Measurements from ENCODE around the gene FAAP20. TPM values are rescaled to one million over a fixed set of nuclear protein-coding genes. Genes with fewer than 3 reads are reported as not detected.

FAAP20 gene
- total and polyA plus RNA-seq, 9 of the 15 experiments (the other 6 are each of a cell fraction or from before 2014, with no cell fraction given), result 0.58 to 143 (median 9.9) TPM

DNA sequence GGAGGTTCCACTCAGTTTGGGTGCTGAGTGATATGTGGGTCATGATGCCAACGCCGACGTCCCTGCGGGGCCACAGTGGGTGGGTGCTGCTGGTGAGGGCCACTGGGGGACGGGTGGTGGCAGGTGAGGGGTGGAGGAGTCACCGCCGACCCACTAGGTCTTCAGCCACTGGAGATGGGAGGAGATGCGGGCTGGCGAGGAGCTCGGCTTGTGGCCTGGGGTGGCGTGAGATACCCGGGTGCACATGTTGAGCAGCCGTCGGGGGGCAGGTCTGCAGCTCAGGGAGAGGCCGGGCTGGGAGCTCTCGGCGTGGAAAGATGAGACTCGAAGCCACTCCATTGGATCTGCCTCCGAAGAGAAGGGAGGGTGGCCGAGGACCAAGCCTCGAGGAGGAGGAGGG, 40.5 kb downstream of the FAAP20 start (continued):
- TF ChIP-seq, protein P1, sequence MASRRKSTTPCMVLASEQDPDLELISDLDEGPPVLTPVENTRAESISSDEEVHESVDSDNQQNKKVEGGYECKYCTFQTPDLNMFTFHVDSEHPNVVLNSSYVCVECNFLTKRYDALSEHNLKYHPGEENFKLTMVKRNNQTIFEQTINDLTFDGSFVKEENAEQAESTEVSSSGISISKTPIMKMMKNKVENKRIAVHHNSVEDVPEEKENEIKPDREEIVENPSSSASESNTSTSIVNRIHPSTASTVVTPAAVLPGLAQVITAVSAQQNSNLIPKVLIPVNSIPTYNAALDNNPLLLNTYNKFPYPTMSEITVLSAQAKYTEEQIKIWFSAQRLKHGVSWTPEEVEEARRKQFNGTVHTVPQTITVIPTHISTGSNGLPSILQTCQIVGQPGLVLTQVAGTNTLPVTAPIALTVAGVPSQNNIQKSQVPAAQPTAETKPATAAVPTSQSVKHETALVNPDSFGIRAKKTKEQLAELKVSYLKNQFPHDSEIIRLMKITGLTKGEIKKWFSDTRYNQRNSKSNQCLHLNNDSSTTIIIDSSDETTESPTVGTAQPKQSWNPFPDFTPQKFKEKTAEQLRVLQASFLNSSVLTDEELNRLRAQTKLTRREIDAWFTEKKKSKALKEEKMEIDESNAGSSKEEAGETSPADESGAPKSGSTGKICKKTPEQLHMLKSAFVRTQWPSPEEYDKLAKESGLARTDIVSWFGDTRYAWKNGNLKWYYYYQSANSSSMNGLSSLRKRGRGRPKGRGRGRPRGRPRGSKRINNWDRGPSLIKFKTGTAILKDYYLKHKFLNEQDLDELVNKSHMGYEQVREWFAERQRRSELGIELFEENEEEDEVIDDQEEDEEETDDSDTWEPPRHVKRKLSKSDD (conservative IDR thresholded peaks at IDR 0.05; ENCODE audit: low read length), result no peak
- TF ChIP-seq, protein P2, sequence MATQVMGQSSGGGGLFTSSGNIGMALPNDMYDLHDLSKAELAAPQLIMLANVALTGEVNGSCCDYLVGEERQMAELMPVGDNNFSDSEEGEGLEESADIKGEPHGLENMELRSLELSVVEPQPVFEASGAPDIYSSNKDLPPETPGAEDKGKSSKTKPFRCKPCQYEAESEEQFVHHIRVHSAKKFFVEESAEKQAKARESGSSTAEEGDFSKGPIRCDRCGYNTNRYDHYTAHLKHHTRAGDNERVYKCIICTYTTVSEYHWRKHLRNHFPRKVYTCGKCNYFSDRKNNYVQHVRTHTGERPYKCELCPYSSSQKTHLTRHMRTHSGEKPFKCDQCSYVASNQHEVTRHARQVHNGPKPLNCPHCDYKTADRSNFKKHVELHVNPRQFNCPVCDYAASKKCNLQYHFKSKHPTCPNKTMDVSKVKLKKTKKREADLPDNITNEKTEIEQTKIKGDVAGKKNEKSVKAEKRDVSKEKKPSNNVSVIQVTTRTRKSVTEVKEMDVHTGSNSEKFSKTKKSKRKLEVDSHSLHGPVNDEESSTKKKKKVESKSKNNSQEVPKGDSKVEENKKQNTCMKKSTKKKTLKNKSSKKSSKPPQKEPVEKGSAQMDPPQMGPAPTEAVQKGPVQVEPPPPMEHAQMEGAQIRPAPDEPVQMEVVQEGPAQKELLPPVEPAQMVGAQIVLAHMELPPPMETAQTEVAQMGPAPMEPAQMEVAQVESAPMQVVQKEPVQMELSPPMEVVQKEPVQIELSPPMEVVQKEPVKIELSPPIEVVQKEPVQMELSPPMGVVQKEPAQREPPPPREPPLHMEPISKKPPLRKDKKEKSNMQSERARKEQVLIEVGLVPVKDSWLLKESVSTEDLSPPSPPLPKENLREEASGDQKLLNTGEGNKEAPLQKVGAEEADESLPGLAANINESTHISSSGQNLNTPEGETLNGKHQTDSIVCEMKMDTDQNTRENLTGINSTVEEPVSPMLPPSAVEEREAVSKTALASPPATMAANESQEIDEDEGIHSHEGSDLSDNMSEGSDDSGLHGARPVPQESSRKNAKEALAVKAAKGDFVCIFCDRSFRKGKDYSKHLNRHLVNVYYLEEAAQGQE (IDR thresholded peaks at IDR 0.05; ENCODE audit: borderline replicate concordance), result no peak
- TF ChIP-seq, protein P2 (CRISPR knock-in tag; IDR thresholded peaks at IDR 0.05; ENCODE audit: low read depth), result no peak
- TF ChIP-seq KHSRP (IDR thresholded peaks at IDR 0.05) (no peak), ZNF263 (CRISPR knock-in tag; IDR thresholded peaks at IDR 0.05; ENCODE audit: borderline replicate concordance) (no peak), ELF1 (tag; IDR thresholded peaks at IDR 0.05) (no peak)
- TF ChIP-seq, protein P3, sequence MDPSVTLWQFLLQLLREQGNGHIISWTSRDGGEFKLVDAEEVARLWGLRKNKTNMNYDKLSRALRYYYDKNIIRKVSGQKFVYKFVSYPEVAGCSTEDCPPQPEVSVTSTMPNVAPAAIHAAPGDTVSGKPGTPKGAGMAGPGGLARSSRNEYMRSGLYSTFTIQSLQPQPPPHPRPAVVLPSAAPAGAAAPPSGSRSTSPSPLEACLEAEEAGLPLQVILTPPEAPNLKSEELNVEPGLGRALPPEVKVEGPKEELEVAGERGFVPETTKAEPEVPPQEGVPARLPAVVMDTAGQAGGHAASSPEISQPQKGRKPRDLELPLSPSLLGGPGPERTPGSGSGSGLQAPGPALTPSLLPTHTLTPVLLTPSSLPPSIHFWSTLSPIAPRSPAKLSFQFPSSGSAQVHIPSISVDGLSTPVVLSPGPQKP (CRISPR knock-in tag; IDR thresholded peaks at IDR 0.05), result no peak
- TF ChIP-seq, protein P4, sequence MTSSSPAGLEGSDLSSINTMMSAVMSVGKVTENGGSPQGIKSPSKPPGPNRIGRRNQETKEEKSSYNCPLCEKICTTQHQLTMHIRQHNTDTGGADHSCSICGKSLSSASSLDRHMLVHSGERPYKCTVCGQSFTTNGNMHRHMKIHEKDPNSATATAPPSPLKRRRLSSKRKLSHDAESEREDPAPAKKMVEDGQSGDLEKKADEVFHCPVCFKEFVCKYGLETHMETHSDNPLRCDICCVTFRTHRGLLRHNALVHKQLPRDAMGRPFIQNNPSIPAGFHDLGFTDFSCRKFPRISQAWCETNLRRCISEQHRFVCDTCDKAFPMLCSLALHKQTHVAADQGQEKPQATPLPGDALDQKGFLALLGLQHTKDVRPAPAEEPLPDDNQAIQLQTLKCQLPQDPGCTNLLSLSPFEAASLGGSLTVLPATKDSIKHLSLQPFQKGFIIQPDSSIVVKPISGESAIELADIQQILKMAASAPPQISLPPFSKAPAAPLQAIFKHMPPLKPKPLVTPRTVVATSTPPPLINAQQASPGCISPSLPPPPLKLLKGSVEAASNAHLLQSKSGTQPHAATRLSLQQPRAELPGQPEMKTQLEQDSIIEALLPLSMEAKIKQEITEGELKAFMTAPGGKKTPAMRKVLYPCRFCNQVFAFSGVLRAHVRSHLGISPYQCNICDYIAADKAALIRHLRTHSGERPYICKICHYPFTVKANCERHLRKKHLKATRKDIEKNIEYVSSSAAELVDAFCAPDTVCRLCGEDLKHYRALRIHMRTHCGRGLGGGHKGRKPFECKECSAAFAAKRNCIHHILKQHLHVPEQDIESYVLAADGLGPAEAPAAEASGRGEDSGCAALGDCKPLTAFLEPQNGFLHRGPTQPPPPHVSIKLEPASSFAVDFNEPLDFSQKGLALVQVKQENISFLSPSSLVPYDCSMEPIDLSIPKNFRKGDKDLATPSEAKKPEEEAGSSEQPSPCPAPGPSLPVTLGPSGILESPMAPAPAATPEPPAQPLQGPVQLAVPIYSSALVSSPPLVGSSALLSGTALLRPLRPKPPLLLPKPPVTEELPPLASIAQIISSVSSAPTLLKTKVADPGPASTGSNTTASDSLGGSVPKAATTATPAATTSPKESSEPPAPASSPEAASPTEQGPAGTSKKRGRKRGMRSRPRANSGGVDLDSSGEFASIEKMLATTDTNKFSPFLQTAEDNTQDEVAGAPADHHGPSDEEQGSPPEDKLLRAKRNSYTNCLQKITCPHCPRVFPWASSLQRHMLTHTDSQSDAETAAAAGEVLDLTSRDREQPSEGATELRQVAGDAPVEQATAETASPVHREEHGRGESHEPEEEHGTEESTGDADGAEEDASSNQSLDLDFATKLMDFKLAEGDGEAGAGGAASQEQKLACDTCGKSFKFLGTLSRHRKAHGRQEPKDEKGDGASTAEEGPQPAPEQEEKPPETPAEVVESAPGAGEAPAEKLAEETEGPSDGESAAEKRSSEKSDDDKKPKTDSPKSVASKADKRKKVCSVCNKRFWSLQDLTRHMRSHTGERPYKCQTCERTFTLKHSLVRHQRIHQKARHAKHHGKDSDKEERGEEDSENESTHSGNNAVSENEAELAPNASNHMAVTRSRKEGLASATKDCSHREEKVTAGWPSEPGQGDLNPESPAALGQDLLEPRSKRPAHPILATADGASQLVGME (CRISPR knock-in tag; IDR thresholded peaks at IDR 0.05), result no peak
- TF ChIP-seq, protein P5, sequence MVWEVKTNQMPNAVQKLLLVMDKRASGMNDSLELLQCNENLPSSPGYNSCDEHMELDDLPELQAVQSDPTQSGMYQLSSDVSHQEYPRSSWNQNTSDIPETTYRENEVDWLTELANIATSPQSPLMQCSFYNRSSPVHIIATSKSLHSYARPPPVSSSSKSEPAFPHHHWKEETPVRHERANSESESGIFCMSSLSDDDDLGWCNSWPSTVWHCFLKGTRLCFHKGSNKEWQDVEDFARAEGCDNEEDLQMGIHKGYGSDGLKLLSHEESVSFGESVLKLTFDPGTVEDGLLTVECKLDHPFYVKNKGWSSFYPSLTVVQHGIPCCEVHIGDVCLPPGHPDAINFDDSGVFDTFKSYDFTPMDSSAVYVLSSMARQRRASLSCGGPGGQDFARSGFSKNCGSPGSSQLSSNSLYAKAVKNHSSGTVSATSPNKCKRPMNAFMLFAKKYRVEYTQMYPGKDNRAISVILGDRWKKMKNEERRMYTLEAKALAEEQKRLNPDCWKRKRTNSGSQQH (CRISPR knock-in tag; IDR thresholded peaks at IDR 0.05), result no peak
